HG03571 (cell line): ENCODE results near the gene SYNC.
"Not testable (repeated sequence)": the region's sequence is repeated elsewhere in the genome, so short reads cannot be mapped to it uniquely, and the experiment has no call there.

Experiments
- ATAC-seq: cut with Tn5 transposase; IDR thresholded peaks from one replicate; pipeline ENCODE4 v1.9.1; 2021; ENCODE audit not compliant: unreplicated experiment

Gene SYNC

GRCh38 chr1:32724678-32725614 is 22.4 kb upstream of the SYNC start:
- no peak for ATAC-seq

GRCh38 chr1:32719681-32720275 is 17.2 kb upstream of the SYNC start:
- ATAC-seq = no peak

GRCh38 chr1:32718527-32718926 is 16.0 kb upstream of the SYNC start:
- ATAC-seq = no peak

- ATAC-seq = no peak
Observed at GRCh38 chr1:32718036-32718435, 15.5 kb upstream of the SYNC start.

- no peak for ATAC-seq
Observed at GRCh38 chr1:32717503-32717902, 14.9 kb upstream of the SYNC start.

GRCh38 chr1:32716312-32717148 is 14.0 kb upstream of the SYNC start:
- ATAC-seq = no peak

GRCh38 chr1:32715901-32716311 is 13.3 kb upstream of the SYNC start:
- no peak for ATAC-seq

GRCh38 chr1:32714277-32714676 is 11.7 kb upstream of the SYNC start:
- no peak for ATAC-seq

GRCh38 chr1:32713081-32713480 is 10.5 kb upstream of the SYNC start:
- no peak for ATAC-seq

- not testable (repeated sequence) for ATAC-seq
Observed at GRCh38 chr1:32711221-32711620, 8.7 kb upstream of the SYNC start.

GRCh38 chr1:32709476-32709875 is 6.9 kb upstream of the SYNC start:
- ATAC-seq = no peak

- ATAC-seq = no peak
Observed at GRCh38 chr1:32709075-32709474, 6.5 kb upstream of the SYNC start.

GRCh38 chr1:32706491-32706890 is 3.9 kb upstream of the SYNC start:
- no peak for ATAC-seq

- no peak for ATAC-seq
Observed at GRCh38 chr1:32705516-32705915, 2.9 kb upstream of the SYNC start.

- ATAC-seq = no peak
Observed at GRCh38 chr1:32703479-32704291, 1.1 kb upstream of the SYNC start.

- no peak for ATAC-seq
Observed at GRCh38 chr1:32701951-32702598, 495 bp downstream of the SYNC start.

- no peak for ATAC-seq
Observed at GRCh38 chr1:32701421-32701911, 1.1 kb downstream of the SYNC start.

GRCh38 chr1:32696996-32697395 is 5.6 kb downstream of the SYNC start:
- ATAC-seq = not testable (repeated sequence)

- ATAC-seq = no peak
Observed at GRCh38 chr1:32696041-32696440, 6.5 kb downstream of the SYNC start.
